CD4-positive, alpha-beta T cell treated with Interleukin-1 beta for 1 hour (primary cell): Measurements from ENCODE around the gene COL8A2.
"Not testable (repeated sequence)": the region's sequence is repeated elsewhere in the genome, so short reads cannot be mapped to it uniquely, and the experiment has no call there.

ENCODE experiments used
- DNase-seq, 2 donors: peaks; one replicate each; pipeline ENCODE4 v3.0.0-alpha.2; 2020 to 2022

COL8A2 gene

DNA sequence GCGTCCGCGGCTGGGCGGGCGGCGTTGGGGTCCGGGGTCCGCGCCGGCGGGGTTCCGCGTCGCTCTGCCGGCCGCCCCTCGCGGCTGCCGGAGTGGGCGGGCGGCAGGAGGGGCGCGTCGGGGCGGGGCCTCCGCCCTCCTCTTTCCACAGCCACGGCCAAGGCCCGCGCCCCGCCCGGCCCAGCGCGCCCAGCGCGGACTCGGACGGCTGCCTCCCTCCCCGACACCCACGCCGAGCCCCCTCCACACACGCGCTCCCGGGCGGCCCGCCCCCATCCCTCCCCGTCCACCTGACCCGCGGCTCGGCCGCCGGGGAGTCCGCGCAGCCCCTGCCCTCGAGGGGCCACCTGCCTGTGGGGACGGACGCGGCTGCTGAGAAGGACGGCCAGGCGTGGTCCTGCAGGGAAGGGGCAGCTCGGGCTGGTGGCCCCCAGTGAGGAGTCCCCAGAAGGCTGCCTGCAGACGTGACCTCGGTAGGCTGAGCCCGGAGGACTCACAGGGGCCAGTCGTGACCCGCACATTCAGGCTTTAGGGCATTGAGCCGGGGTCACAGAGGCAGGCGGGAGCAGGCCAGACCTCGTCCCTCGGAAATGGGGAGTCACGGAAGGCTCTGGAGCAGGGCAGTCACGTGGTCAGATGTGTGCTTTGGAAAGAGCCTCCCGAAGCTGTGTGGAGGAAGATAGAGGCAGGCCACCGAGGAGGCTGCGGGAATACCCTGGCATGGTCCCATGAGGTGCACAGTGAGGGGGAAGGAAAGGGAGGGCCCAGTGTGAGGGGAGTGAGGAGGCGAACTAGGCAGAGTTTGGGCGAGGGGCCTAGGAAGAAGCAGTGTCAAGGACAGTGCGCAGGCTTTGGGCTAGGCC, at the start of gene COL8A2:
TSS of gene COL8A2 (minus strand) at position 94 of the 863 bp plus-strand sequence. CDS start 24,980 bp downstream, outside the sequence.
- DNase-seq, result no peak

DNA sequence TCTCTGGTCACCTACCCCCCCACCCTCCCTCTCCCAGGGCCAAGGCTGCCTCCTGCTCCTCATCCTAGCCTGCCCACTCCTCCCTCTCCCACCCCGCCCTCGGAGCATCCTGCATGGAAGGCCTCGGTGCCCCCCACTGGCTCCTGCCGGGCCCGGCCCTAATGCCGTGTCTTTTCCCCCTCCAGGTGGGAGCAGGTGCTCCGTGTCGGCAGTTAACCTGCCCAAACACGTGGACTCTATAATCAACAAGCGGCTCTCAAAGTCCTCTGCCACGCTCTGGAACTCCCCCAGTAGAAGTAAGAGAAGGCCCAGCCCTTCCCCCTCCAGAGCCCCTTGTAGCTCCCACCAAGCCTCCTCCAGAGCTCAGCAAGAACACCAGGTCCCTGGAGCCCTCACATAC, 49.7 kb upstream of the COL8A2 start:
- no peak for DNase-seq

DNA sequence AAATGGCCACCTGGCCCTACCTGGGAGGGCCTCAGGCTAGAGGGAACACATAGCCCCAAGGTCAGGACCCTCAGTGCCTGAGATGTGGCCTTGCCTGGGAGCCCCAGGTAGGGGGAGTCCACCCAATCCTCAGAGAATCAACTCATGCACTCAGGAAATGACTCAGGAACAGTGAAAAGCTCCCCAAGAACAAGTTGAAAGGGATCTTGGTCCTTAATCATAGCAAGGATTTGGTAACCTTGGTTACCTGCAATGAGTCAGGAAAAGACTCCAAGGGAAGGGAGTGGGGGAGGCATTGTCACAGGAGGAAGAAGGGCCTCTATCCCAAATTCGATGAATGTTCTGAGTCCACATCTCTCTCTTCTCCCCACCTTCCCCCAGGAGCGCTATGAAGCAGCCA, 48.0 kb upstream of the COL8A2 start:
- no peak for DNase-seq

DNA sequence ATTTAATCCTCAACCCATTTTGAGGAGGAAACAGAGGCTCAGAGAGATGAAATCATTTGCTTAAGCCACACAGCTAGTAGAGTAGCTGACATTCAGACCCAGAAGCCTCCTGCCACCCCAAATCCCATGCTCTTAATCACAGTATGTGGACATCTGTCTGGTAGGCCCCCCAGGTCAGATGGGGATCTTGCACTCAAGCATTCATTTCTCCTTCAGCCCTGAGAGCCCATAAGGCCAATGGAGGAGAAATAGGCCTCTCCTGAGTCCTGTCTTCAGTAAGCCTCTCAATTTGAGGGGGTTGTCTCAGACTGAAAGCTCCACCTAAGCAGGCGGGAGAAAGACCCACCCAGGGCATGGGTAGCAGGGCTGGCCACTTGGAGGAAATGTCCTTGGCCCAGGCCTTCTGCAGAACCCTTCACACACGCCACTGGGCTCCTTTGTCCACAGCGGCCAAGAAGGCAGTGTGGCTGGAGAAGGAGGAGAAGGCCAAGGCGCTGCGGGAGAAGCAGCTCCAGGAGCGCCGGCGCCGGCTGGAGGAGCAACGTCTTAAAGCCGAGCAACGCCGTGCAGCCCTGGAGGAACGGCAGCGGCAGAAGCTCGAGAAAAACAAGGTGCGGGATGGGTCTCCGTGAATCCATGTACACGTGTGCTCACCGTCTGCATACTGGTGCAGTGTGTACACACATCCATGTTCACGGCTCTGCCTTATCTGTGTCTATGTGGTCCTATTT, 47.2 kb upstream of the COL8A2 start:
- no peak for DNase-seq

DNA sequence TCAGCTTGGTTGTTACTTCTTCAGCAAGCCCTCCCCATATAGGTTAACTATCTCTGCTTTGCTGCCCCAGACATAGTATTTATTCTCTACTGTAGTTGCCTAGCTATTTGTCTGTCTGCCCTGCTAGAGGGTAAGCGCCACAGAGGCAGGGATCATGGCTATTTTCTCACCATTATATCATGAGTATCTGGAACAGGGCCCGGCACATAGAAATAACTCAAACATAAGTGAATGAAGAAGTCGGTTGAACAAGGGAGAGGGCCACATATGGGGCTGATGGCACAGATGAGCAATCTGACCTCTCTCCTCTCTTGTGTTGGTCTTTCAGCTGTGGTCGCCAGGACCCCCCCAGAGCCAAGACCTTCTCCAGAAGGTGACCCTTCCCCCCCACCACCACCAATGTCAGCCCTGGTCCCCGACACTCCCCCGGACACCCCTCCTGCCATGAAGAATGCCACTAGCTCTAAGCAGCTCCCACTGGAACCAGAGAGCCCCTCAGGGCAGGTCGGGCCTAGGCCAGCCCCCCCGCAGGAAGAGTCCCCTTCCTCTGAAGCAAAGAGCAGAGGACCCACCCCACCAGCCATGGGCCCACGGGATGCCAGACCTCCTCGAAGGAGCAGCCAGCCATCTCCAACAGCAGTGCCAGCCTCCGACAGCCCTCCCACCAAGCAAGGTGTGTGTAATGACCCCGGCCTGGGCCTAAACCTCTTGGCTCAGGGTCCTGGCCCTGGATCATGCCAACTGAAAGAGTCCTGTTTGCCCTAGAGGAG, 45.8 kb upstream of the COL8A2 start:
- DNase-seq, result no peak

DNA sequence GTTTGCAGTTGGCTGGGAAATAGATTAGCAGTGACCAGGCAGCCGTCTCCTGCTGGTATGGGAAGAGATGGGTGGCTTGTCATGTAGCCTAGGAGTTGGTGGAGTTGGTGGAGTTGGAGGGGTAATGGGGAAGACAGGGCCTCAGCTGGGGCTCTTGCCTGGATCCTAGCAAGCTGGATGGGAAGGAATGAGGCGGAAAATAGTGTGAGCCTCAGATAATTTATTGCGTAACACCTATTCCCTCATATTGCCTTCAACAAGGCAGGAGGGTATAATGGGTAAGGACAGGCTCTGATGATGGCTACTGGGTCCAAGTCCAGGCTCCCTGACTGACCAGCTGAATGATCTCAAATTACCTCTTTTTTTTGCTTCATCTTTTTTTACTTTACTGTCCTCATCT, 43.5 kb upstream of the COL8A2 start:
- DNase-seq, result no peak

DNA sequence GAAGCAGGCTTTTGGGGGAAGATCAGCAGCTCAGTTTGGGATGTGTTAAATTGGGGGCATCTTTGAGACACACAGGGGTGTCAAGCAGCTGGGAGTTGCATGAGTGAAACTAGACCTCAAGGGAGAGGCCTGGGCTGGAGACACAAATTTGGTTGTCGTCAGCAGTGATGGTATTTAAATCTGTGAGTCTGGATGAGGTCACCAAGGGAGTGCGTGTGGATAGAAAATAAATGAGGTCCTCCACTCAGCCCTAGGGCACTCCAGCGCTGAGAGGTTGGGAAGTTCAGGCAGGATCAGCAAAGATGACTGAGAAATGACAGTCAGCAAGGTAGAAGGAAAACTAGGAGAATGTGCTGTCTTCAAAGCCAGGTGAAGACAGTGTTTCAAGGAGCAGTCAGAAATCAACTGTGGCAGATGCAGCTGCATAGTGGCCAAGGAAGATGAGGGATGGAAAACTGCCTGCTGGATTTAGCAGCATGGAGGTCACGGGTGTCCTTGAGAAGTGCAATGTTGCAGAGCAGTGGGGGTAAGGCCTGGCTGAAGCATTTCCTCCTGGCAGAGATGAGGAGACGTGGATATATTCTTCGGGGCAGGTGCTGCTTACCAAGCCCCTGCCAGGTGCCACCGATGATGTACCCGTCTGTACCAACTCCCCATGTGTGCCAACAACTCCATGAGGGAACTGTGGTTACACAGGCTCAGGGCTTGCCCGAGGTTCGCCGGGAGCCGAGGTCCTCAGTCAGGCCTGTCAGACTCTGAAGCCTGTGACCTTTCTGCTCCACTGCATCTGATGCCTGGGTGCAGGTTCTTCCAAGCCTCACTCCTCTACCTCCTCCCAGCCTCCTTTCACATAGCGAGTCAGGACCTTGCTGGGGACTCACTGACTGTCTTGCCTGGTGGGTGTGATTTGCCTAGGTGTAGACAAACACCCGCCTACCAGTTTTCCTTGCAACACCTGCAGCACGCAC, 42.2 kb upstream of the COL8A2 start:
- DNase-seq, result no peak

DNA sequence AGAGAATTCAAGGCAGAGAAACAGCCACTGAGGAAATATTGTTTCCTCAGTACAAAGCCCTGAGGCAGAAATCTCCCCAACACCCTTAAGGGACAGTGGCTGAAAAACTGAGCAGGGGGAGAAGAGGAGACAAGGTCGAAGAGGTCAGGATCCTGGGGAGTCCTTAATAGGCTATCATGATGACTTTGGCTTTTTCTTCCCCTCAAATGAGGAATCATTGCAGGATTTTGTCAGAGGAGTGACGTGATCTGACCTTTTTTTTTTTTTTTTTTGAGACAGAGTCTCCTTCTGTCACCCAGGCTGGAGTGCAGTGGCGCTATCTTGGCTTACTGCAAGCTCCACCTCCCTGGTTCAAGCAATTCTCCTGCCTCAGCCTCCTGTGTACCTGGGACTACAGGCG, 41.1 kb upstream of the COL8A2 start:
- DNase-seq, result no peak

DNA sequence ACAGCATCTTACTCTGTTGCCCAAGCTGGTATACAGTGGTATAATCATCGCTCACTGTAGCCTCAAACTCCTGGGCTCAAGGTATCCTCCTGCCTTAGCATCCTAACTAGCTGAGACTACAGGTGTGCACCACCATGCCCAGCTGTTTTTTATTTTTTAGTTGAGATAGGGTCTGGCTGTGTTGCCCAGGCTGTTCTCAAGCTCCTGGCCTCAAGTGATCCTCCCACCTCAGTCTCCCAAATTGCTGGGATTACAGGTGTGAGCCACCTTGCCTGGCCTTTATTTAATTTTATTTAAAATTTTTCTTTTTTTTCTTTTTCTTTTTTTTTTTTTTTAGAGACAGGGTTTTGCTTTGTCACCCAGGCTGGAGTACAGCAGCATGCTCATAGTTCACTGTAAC, 40.1 kb upstream of the COL8A2 start:
- no peak for DNase-seq

DNA sequence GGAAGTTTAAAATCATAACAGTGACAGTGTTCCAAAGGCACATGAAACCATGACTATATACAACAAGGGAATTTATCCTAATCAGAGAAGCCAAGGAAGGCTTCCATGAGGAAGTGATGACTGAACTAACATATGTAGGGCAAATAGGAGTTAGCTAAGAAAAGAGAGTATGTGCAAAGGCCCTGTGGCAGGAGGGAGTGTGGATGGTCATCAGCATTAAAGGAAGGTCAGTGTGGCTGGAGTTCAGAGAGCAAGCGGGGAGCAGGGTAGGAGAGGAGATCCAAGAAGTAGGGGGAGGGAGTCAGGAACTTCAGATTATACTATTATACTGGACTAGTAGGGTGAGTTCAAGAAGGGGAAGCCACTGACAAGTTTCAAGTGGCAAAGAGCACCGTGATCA, 39.3 kb upstream of the COL8A2 start:
- DNase-seq, result no peak

DNA sequence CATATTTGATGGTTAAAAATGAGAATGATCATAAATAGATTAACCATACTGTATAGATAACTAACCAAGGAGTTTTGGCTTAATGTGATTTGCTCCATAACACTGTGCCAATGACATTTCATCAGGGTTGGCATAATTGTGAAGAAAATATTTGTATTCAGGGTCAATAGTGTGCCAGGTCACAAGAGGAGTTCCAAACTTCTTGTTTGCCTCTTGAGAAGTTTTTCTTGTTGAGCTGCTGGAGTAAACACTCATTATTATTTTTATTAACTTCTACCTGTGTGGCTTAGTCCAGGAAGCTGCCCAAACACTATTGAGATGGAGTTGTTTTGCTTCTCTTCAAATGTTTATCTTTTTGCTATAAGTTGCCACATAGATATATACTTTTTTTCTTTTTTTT, 38.4 kb upstream of the COL8A2 start:
- DNase-seq, result no peak

DNA sequence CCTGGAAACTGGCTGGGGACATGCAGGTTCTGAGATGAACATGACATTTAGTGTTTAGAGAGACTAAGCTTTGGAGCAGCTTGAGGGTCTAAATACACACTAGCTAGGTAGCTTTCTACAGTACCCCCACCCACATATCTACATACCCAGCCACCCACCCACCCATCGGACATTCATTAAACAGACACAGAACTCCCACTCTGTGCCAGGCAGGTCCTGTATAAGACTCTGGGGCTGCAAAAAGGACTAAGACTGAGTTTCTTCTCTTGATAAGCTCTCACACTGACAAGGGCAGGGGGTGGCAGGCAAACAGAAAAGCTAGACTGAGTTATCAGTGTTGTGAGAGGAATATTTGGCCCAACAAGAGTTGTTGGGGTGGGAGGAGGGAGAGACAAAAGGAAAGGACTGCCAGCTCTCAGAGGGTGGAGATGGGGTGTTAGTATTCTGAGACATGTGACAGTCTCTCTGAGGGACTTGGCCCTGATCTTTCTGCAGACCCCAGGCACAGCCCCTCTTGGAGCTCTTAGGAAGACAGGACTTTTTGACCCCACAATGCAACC, 37.7 kb upstream of the COL8A2 start:
- DNase-seq, result no peak

DNA sequence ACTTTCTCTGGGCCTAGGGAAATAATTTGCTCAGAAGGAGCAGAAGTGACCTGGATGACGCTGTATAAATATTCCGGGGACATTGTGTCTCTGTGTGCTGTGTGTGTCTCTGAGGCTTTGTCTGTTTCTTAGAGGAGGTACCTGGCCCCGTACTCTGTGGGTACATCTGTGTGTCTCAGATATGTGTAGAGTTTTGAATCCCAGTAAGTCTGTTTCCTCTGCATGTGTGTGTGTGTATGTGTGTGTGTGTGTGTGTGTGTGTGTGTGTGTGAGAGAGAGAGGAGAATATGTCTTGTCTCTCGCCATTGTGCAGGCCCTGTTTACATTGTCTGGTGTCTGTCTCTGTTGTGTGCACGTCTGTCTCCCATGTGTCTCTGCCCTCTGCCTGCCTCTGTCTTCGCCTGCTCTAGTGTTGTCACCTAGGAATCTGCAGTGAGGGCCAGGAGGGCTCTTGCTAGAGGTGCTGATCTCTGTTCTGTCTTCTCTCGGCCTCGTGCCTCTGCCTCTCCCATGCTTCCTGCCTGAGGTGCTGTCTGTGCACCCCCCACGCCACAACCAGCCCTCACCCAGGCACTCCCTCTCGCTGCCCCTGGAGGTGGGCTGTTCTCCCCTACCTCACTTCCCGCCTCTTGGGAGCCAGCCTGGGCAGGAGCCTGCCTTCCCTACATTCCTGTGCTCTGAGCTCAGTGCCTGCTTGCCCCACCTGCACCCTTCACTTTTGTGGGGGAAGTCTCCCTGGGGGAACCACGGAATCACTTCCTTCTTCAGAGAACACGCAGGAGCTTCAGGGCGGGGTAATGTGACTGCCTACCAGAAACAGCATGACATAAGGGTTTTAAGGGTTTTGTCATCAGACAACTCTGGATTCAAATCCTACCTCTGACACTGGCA, 36.9 kb upstream of the COL8A2 start:
- DNase-seq, result peak; percentile 58 to 68

DNA sequence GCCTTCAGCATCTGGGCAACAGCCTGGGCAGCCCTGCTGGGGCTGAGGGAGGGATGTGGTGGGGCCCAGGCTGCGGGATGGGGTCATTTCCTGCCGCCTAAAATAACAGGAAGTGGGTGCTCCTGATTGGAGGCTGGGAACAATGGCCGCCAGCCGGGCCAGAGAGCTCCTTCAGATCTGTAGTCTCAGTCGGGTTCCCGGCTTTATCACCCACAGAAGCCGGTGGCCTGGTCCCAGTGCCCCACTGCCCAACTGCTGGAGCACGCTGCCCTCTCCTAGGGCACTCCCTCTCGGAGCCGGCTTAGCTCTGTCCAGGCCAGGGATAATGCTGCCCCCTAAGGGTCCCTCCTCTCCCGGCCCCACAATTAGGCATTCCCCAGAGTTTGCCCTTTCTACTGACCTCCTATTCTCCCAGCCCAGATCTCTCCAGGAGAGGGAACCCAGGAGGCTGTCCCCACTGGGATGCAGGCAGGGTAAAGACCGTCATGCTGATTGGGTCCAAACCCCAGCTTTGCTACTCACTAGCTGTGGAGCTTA, 36.0 kb upstream of the COL8A2 start:
- DNase-seq, result peak; percentile 72 to 77

DNA sequence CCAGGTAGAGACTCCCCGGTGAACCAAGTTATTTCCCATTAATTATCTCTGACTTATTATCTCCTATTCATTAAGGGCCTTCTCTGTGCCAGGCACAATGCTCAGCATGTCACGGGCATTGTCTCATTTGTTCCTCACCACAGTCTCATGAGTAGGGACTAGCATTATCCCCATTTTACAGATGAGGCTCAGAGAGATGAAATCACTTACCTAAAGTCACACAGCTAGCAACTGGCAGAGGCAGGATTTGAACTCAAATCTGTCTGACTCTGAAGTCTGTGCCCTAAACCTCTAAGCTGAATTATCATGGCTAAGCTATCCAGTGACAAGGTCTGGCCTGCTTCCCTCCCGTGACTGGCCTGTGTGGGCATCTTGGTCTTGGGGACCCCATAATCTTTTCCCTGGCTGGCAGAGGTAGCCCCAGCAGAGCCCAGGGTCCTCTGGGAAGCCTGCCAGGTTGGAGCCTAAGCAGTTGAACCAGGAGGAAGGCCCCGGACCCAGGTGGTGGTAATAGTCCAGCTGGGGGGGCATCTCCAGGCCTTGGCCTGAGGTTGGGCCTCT, 35.4 kb upstream of the COL8A2 start:
- DNase-seq, result no peak

DNA sequence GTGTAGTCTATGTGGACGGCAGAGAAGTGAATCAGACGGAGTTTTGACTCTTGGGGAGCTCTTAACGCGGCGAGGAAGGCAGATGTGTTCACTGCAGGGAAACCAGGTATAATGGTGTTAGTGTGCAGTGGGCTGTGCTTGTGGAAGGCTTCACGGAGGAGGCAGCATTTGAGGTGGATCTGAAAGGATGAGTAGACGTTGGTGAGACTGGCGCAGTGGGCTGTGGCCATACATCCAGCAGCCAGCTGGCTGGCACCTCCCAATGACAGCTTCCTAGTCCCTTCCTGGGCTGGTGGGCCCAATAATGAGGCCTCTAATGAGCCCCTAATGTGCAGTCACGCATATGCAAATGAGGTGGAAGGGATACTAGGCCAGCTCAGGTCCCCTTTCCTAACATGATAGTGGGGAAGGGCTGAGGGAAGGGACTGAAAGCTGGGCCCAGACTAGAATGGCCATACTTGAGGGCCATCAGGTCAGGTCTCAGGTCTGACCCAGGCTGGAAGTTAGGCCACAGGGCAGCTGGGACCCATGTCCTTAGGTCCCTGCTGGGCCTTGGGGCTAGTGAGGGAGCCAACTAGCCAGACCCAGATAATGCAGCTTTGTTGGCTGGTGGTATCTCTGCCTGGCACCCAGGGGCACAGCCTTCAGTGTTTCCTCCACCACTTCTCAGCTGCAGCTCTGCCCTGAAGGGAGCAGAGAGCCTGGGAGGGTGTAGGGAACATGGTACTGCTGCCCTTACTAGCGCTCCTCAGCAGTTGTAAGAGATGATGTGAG, 34.8 kb upstream of the COL8A2 start:
- no peak for DNase-seq

DNA sequence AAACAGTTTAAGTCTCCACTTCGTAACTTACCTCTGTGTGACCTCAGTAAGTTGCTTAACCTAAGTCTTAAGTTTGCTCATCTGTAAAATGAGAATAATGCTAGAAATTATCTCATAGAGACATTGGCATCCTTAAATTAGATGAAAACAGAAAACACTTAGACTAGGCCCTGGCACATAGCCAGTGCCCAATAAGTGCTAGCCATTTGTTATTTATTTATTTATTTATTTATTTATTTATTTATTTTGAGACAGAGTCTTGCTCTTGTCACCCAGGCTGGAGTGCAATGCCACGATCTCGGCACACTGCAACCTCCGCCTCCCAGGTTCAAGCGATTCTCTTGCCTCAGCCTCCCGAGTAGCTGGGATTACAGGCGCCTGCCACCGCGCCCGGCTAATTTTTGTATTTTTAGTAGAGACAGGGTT, 33.8 kb upstream of the COL8A2 start:
- DNase-seq, result not testable (repeated sequence)

DNA sequence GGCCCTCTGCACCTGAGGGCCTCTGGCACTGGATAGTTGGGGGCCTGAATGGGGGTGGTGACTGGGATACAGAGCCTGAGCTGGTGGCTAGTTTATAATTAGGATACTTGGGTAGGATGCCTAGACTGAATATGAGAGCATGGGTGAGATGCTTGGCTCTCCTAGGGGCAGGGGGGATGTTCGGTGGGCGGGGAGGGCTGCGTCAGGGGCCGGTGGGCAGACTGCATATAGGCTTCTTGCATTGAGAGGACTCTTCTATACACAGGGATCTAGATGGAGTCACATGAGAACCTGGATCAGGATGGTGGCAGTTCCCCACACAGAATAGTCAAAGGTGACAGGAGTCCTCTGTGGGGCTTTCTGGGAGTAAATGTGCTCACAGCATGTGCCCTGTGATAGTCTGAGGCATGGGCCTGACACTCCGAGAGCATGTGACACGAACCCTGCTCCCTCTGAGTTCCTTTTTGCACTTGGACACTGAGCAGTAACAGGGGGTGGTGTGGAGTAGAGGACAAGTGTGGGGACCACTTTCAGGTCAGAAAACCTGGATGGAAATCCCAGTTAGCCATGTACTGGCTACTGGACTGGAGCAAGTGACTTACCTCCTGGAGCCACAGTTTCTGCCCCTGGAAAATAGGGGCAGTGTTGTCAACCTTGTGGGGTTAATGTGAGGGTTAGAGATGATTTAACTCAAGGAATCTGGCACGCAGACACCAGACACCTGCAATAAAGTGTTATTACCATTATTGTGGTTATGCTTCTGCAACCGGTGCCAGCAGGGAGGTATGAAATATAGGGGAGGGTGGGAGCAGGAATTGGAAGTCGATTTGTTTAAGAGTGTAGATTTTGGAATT, 33.2 kb upstream of the COL8A2 start:
- no peak for DNase-seq
